ENCODE measurements around the gene CHN1.

Gene CHN1

DNA sequence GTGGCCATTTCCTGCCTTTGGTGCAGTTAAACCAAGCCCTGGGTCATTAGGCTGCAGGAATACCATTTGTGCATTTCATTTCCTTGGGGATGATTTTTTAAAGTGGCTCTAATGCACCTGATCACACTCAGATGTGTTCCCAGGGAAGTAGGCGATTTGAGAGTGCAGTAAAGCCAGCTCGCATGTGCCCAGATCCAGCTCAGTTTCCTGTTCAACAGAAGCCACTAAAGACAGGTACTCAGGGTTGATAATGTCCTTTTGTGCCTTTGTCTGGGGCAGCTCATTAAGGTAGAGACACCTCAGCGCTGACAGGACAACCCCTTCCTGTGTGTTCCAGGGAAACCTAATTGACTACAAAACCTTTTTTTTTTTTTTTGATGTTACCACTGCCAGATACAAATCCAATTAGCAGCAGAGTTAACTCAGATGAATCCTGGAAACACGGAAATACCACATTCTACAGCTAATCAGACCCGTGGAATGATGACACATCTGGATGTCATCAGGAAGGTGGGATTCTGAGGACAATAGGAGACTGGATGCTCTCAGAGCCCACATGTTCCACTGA, 225.7 kb downstream of the CHN1 start:
- peaks cover 20% of the 10 kb centered on the region for H3K4me1 Mint-ChIP-seq
- H3K4me3 Mint-ChIP-seq = no peak overlapping the region
- H3K27ac Mint-ChIP-seq = no peak overlapping the region
- H3K36me3 Mint-ChIP-seq = no peaks in the 10 kb centered on the region
- no peaks in the 10 kb centered on the region for H3K9me3 Mint-ChIP-seq
- H3K27me3 Mint-ChIP-seq = peaks cover 23% of the 10 kb centered on the region
- ATAC-seq = no peak

DNA sequence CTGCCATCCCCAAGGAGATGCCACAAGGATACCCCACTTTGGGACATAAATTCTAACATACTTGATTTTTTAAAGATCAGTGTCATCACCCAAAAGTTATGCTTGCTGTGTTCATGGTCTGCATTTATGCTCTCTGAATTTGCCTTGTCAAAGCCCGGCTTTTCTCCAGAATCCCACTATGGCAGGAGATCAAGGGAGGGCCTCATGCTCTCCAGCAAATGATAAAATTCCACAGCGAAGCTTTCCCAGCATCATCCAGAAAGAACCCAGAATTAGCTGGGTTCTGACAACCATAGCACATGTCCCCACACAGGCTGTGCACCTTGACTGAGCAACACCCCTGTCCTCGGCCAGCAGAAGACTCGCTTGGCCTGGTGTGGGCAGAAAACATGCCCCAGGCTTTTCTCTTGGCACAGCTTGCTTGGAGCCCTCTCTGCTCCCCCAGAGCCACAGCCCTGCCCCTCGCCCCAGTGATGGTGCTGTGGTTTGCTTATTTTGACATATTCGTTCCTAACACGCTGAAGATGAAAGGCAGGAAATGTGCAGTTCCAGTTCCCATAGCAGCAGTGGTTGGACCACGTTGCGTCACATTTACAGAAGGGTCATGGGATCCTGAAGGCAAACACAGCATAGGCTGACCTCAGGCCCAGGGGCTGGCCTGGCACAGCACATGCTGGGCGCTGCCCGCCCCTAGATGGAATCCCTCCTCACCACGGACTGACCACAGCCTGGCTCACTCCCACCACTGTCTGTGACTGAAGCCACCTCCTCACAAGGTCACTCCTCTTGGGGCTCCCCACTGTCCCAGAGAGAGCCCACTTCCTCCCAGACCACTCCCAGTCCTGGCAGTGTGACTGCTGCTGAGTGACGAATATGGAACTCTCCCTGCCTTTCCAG, 226.8 kb downstream of the CHN1 start:
- H3K4me3 Mint-ChIP-seq = no peak overlapping the region

DNA sequence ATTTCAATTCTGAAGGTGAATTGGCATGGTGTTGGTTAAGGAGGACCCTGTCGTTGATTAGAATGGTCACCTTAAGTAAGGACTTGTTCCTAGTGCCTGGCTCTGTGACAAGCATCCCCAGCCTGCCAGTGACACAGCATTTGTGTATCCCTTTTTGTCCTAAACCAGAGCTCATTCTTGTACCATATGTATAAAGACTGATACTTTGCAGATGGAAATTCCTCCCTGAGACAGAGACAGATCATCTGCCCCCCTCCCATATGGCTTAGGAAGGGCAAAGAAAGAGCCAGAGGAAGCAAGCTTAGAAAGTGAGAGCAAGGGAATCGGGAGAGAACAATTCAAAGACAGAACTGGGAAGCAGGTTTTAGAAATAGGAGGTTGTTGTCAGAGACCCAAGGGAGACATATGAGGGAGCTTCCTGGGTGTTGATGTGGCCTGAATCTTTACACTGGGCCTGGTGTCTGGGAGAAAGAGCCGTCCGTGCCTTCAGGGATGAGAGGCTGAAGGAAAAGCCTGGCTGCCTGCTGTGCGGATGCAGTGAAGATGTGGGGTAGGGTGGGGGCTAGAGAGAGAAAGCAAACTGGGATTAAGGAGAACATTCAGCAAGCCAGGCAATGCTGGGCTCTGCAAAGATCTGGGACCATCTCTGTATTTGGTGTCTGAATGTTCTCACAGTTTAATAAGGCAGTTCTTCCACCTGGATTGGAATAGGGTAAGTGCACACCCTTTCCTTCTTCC, 227.7 kb downstream of the CHN1 start:
- H3K27me3 Mint-ChIP-seq = peaks cover 23% of the 10 kb centered on the region
- no peaks in the 10 kb centered on the region for H3K36me3 Mint-ChIP-seq
- no peak overlapping the region for H3K27ac Mint-ChIP-seq
- H3K4me1 Mint-ChIP-seq = peaks cover 20% of the 10 kb centered on the region
- no peak for ATAC-seq
- no peaks in the 10 kb centered on the region for H3K9me3 Mint-ChIP-seq
- H3K4me3 Mint-ChIP-seq = no peak overlapping the region

More for the DNA sequence above, 226.8 kb downstream of the CHN1 start:
- no peaks in the 10 kb centered on the region for H3K9me3 Mint-ChIP-seq
- ATAC-seq = peak; percentile 78
- peaks cover 20% of the 10 kb centered on the region for H3K4me1 Mint-ChIP-seq
- H3K27ac Mint-ChIP-seq = peak overlapping the region; percentile 76
- peaks cover 23% of the 10 kb centered on the region for H3K27me3 Mint-ChIP-seq
- H3K36me3 Mint-ChIP-seq = no peaks in the 10 kb centered on the region

DNA sequence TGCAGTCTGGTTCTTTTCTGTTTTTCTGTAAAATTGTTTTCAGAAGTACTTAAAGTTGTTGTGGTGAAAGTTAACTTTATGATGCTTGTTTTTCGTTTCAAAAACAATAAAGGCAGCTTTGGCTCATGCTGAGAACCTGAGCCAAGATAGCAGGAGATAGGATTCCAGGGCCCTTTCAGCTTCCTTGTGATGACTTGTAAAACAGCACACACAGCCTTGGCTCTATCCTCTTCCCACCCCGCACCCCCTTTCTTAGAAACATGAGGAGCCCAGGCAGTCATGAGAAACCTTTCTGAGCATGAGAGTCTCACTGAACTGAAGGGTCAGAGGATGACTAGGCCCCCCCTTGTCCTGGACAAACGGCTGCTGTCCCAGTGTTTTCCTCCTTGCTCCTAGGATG, 228.5 kb downstream of the CHN1 start:
- H3K4me3 Mint-ChIP-seq = no peak overlapping the region

DNA sequence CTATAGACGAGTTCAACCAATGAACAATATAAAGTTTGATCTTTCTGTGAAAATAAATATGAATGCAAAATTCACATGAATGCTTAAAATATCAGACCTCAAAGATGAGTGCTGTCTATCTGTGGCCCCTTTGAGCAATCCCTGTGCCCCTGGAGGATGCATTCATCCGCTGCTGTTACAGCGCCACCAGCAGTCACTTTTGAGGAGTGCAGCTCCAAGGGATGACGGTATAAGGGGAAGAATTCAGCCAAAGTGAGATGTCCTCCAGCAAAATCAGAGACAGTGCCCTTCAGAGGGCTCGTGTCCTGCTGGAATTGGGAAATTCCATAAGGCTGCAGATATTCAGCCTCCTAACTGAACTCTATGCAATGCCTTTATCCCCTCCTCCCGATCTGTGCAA, 229.0 kb downstream of the CHN1 start:
- Mint-ChIP-seq H3K27ac (no peak overlapping the region), H3K27me3 (peaks cover 15% of the 10 kb centered on the region), H3K9me3 (no peaks in the 10 kb centered on the region), H3K4me1 (peaks cover 20% of the 10 kb centered on the region), H3K4me3 (no peak overlapping the region), H3K36me3 (no peaks in the 10 kb centered on the region)
- no peak for ATAC-seq

More for the DNA sequence above, 228.5 kb downstream of the CHN1 start:
- Mint-ChIP-seq H3K9me3 (no peaks in the 10 kb centered on the region), H3K27me3 (peaks cover 20% of the 10 kb centered on the region), H3K27ac (no peak overlapping the region), H3K4me1 (peaks cover 20% of the 10 kb centered on the region), H3K36me3 (no peaks in the 10 kb centered on the region)
- ATAC-seq = no peak

DNA sequence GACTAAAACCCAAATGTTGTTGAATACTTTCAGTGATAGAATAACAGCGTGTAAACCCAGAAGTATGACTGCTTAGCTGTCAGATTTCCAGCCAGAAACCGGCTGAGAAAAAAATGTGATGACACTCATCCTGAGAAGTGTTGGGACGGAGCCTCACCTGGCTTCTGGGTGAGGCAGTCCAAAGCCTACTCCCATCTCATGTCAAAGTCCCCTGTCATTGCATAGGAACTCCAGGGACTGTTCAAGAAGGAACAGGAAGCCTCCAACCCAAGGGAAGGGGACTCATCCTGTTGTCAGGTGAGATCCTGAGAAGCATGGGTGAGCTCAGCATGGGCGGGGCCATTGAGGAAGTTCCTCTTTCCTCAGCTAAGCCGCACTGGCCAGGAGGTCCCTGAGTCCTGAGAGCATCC, 229.6 kb downstream of the CHN1 start:
- Mint-ChIP-seq H3K27ac (no peak overlapping the region), H3K9me3 (no peaks in the 10 kb centered on the region), H3K36me3 (no peaks in the 10 kb centered on the region), H3K4me1 (peaks cover 20% of the 10 kb centered on the region), H3K4me3 (no peak overlapping the region), H3K27me3 (peaks cover 15% of the 10 kb centered on the region)
- ATAC-seq = peak; percentile 46

DNA sequence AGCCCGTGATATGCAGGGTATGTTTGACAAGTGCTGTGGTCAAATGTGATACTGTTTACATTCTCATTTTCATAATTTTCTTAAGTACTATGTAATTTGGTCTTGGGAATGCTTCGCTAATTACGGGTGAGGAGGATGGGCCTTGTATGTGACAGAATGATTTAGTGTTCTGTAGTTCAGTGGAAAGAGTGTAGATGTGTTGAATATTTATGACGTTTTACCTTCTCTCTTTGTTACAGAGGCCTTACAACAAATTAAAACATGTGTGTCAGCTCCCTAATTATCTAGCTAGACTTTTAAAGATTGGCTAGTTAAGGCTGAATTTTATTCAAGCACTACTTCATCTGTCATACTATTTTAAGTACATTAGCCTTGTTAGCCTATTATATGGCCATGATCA, 230.3 kb downstream of the CHN1 start:
- Mint-ChIP-seq H3K4me1 (peaks cover 20% of the 10 kb centered on the region), H3K4me3 (no peak overlapping the region), H3K27me3 (peaks cover 15% of the 10 kb centered on the region), H3K9me3 (no peaks in the 10 kb centered on the region), H3K36me3 (no peaks in the 10 kb centered on the region), H3K27ac (no peak overlapping the region)
- no peak for ATAC-seq

DNA sequence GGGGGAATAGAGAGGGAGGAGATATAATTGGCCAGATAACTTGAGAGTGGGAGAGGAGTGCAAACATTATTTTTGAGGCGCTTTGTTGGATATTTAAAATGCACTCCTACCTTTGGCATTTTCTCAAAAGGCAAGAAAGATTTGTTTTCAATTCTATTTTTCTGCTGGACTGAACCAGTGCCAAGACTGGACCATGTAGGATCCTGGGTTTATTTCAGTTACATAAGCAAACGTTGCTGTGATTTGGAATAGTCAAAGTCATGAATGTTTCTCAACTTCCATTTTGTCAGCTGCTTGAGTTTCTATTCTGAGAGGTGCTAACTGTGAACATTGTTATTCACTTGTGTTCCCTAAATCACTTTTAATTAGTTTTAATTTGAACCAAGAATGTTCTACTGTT, 232.0 kb downstream of the CHN1 start:
- no peaks in the 10 kb centered on the region for H3K36me3 Mint-ChIP-seq
- no peak overlapping the region for H3K4me3 Mint-ChIP-seq
- no peak overlapping the region for H3K27ac Mint-ChIP-seq
- H3K4me1 Mint-ChIP-seq = peaks cover 11% of the 10 kb centered on the region
- peaks cover 12% of the 10 kb centered on the region for H3K27me3 Mint-ChIP-seq
- no peak for ATAC-seq
- no peaks in the 10 kb centered on the region for H3K9me3 Mint-ChIP-seq

DNA sequence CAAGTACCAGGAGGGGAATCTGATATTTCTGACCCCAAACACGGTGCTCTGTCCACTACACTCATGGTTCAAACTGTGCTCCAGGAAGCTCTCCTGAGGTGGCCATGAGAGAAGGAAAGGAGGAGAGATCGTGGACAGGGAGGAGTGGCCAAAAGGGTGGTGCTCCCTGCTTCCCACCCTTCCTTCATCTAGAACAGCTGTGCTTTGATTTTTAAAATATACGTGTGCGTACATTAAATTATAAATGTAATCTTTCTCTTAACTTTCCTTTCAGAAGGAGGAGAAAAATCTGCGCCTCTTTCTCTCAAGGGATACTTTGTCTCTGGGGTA, 232.7 kb downstream of the CHN1 start:
- Mint-ChIP-seq H3K27me3 (peaks cover 12% of the 10 kb centered on the region), H3K4me1 (peaks cover 9% of the 10 kb centered on the region), H3K36me3 (no peaks in the 10 kb centered on the region), H3K4me3 (no peak overlapping the region), H3K9me3 (no peaks in the 10 kb centered on the region), H3K27ac (no peak overlapping the region)
- ATAC-seq = no peak

DNA sequence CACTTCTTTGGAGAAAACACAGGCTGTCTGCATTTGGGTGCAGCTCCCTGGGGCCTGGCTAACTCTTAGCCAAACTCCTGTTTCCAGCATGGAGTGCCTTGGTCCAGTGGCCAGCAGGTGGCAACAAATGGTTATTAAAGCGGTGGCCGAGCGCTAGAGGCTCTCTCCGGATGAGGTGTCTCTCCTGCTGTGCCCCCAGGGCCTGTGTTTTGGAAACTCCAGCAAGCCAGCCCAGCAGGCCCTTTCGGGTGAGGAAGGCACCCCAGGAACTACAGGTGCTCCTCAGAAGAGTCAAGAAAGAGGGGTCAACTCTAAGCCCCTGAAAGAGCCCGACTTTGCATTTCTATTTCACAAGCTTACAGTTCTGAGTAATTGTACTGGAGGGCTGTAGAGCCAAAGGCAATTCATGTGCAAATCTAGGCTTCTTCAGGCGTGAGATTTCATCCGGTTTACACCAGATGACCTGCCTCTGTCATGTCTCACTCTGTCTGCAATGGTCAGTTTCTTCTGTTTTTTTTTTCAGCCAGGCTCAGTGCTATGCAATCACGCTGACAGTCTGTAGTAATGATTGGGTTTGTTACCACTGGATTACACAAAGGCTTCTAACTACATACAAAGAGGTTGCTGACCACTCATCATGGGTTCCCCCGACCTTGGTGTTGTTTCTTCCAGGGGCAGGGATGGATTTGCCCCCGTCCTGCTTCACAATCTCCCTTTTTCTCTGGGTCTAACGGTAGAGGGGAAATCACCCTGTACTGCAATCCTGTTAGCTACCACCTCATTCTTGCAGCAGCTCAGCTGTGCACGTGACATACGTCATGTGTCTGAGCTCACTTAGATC, 233.3 kb downstream of the CHN1 start:
- H3K27ac Mint-ChIP-seq = no peak overlapping the region
- H3K4me1 Mint-ChIP-seq = peaks cover 9% of the 10 kb centered on the region
- H3K36me3 Mint-ChIP-seq = no peaks in the 10 kb centered on the region
- H3K9me3 Mint-ChIP-seq = no peaks in the 10 kb centered on the region
- peaks cover 18% of the 10 kb centered on the region for H3K27me3 Mint-ChIP-seq
- ATAC-seq = peak; percentile 56
- no peak overlapping the region for H3K4me3 Mint-ChIP-seq

DNA sequence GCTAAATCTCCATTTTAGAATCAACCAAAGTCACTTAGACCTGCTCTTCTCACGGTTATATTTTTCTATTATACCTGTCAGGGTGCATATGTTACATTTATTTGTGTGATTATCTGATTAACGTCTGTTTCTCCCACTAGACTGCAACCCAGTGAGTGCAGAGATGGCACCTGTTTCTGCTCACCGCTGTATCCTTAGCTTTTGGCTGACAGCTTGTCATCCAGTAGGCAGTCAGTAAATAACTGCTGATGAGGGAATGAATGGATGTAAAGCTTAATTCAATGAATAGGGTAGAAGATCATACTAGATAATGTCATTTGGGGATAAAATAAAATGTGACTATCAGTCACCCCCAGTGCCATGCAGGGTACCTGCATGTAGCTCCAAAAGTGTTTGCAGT, 234.0 kb downstream of the CHN1 start:
- peaks cover 18% of the 10 kb centered on the region for H3K27me3 Mint-ChIP-seq
- peaks cover 6% of the 10 kb centered on the region for H3K4me1 Mint-ChIP-seq
- no peak overlapping the region for H3K27ac Mint-ChIP-seq
- no peak overlapping the region for H3K4me3 Mint-ChIP-seq
- no peak for ATAC-seq
- no peaks in the 10 kb centered on the region for H3K9me3 Mint-ChIP-seq
- H3K36me3 Mint-ChIP-seq = no peaks in the 10 kb centered on the region

DNA sequence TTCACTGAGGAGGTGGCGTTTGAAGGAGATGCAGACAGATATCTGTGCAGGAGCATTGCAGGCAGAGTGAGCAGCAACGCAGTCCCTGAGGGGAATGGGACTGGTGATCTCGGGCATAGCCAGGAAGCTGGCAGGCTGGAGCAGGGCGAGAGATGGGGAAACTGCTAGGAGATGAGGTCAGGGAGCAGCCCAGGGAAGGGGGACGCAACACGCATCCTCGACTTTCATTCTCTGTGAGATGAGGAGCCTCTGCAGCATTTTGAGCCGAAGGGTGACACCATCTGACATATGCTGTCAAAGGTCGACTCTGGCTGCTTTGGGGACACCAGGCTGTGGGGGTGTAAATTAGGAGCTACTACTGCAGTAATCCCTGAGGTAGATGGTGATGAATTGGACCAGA, 236.6 kb downstream of the CHN1 start:
- Mint-ChIP-seq H3K4me3 (no peak overlapping the region), H3K4me1 (peaks cover 9% of the 10 kb centered on the region), H3K27me3 (peaks cover 18% of the 10 kb centered on the region), H3K27ac (peak overlapping the region; percentile 10), H3K36me3 (no peaks in the 10 kb centered on the region), H3K9me3 (no peaks in the 10 kb centered on the region)
- ATAC-seq = no peak

DNA sequence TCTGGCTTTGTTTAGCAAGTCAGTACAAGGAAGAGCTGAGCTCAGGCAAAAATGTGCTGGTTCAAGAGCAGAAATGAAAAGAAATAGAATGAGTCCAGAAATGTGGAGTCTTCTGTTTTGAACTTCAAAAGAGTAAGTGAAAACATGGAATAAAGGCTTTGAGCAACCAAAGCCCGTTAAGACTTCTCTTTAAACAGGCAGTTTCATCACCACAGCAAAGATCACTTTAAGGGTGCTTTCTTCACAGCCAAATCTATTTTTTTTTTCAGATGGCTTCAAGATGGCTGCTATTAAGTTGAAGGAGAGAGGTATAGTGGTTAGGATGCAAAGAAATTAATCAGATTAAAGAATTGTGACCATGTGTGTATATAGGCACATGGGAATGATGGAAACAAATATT, 238.9 kb downstream of the CHN1 start:
- Mint-ChIP-seq H3K9me3 (no peaks in the 10 kb centered on the region), H3K36me3 (no peaks in the 10 kb centered on the region), H3K4me3 (no peak overlapping the region), H3K27me3 (peaks cover 25% of the 10 kb centered on the region), H3K27ac (no peak overlapping the region), H3K4me1 (peaks cover 9% of the 10 kb centered on the region)
- no peak for ATAC-seq

DNA sequence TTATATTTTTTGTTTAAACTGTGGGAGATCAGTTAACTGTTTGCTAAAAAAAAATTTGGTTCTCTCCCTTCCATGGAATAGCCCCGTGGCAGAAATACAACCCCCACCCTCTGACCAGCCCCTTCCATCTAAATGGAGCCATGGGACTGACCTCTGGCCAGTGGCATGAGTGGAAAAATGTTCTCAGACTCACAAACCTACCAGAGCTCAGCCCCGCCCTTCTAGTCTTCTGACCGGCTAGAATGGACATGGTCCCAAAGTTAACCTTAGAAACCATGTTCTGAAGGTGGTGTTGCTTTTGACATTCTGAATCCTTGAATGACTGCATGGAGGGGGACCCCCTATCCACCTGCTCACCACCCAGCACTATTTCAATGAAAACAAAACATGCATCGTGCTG, 239.6 kb downstream of the CHN1 start:
- H3K27ac Mint-ChIP-seq = no peak overlapping the region
- H3K27me3 Mint-ChIP-seq = peaks cover 27% of the 10 kb centered on the region
- no peak overlapping the region for H3K4me3 Mint-ChIP-seq
- ATAC-seq = no peak
- H3K9me3 Mint-ChIP-seq = no peaks in the 10 kb centered on the region
- H3K4me1 Mint-ChIP-seq = peaks cover 9% of the 10 kb centered on the region
- no peaks in the 10 kb centered on the region for H3K36me3 Mint-ChIP-seq
